Sigmoid colon (tissue), 4 donors: Measurements from ENCODE around the gene TMEM201.

Experiments
- CTCF ChIP-seq, 4 experiments: fragments of 450-650 bp in 3 of 4; fragments of 200-600 bp in 1 of 4; IDR thresholded peaks; one replicate each; pipeline ENCODE4 v1.5.1; 2016 to 2019; ENCODE audit warnings: antibody characterized with exemption in 4 of 4, mild to moderate bottlenecking in 3 of 4, moderate library complexity in 2 of 4
- EP300 ChIP-seq, 4 donors: sonication (generic); formaldehyde crosslinking; IDR thresholded peaks; one replicate each; pipeline ENCODE4 v1.6.1; 2017; ENCODE audit warnings: antibody characterized with exemption in 4 of 4
- POLR2A ChIP-seq, 2 donors: fragments of 450-650 bp; IDR thresholded peaks; one replicate each; pipeline ENCODE4 v1.6.1; 2016; ENCODE audit warnings: antibody characterized with exemption in 2 of 2, mild to moderate bottlenecking in 2 of 2, moderate library complexity in 2 of 2

GRCh38 chr1:9651220-9651564 lies 62.5 kb downstream of the TMEM201 start:
- TF ChIP-seq POLR2A (IDR thresholded peaks at IDR 0.05) = no peak
- TF ChIP-seq CTCF (IDR thresholded peaks at IDR 0.05) = no peak
- TF ChIP-seq EP300 (IDR thresholded peaks at IDR 0.05) = no peak
